Measurements from ENCODE around the gene GSTA4.

The GSTA4 gene

DNA sequence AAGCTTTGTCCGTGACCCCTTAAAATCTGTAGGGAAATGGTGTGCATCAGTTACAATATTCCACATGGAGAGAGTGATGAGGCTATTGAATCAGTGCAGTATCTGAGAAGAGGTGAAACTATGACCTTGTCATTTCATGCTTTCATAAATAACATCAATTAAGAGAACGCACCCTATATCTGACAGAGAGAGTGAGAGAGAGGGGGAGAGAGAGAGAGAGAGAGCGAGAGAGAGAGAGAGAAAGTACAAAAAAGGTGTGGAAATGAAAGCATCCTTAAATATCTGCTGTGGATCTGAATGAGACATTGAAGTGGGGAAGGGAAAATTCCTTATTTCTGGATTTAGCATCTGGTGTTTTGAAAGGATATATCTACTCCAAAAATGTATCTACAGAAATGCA is 12.4 kb downstream of the GSTA4 start (continued):
- no peak for TF ChIP-seq ZNF565 (CRISPR knock-in tag; conservative IDR thresholded peaks at IDR 0.05; ENCODE audit: low read depth)
- TF ChIP-seq, protein P1, sequence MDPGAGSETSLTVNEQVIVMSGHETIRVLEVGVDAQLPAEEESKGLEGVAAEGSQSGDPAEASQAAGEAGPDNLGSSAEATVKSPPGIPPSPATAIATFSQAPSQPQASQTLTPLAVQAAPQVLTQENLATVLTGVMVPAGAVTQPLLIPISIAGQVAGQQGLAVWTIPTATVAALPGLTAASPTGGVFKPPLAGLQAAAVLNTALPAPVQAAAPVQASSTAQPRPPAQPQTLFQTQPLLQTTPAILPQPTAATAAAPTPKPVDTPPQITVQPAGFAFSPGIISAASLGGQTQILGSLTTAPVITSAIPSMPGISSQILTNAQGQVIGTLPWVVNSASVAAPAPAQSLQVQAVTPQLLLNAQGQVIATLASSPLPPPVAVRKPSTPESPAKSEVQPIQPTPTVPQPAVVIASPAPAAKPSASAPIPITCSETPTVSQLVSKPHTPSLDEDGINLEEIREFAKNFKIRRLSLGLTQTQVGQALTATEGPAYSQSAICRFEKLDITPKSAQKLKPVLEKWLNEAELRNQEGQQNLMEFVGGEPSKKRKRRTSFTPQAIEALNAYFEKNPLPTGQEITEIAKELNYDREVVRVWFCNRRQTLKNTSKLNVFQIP (CRISPR knock-in tag; IDR thresholded peaks at IDR 0.05; ENCODE audit: borderline replicate concordance, low read depth), result no peak

DNA sequence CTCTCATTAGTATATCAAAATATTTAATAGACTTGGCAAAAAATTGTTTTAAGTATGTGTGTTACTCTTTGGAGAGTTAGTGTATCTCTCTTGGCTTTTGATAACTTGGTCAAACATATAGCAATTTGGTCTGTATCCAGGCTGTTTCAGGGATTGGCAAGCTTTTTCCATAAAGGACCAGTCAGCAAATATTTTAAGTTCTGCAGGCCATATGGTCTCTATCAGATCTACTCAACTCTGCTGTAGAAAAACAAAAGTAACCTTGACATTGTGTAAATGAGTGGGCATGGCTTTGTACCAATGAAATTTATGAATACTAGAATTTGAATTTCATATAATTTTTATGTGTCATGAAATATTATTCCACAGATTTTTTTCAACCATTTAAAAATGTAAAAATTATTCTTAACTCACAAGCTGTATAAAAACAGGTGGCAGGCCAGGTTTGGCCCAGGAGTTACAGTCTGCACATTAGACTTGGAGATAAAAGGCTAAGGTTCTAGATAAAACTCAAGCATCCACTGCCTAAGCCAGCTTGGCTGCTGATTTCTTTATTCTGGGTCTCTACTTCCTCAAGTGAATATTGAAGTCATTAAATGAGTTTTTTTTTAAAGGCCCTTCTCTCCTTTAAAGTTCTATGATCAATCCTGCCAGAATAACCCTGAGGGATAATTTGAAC is 13.7 kb downstream of the GSTA4 start:
- ATAC-seq, result no peak
- TF ChIP-seq CSDC2 (CRISPR knock-in tag; IDR thresholded peaks at IDR 0.05) (no peak), SNAI2 (CRISPR knock-in tag; IDR thresholded peaks at IDR 0.05) (no peak), ARNTL (CRISPR knock-in tag; IDR thresholded peaks at IDR 0.05; ENCODE audit: borderline replicate concordance, low read depth) (no peak), ESRRG (CRISPR knock-in tag; IDR thresholded peaks at IDR 0.05) (no peak), ZNF8 (CRISPR knock-in tag; IDR thresholded peaks at IDR 0.05) (no peak), ZFP30 (CRISPR knock-in tag; IDR thresholded peaks at IDR 0.05) (no peak), TCF4 (CRISPR knock-in tag; IDR thresholded peaks at IDR 0.05; ENCODE audit: borderline replicate concordance) (no peak), TOX (CRISPR knock-in tag; IDR thresholded peaks at IDR 0.05; ENCODE audit: borderline replicate concordance) (no peak), ZC3H10 (CRISPR knock-in tag; IDR thresholded peaks at IDR 0.05) (no peak), ZFP3 (CRISPR knock-in tag; IDR thresholded peaks at IDR 0.05) (no peak), ISL1 (CRISPR knock-in tag; IDR thresholded peaks at IDR 0.05) (no peak)
- TF ChIP-seq, protein P2, sequence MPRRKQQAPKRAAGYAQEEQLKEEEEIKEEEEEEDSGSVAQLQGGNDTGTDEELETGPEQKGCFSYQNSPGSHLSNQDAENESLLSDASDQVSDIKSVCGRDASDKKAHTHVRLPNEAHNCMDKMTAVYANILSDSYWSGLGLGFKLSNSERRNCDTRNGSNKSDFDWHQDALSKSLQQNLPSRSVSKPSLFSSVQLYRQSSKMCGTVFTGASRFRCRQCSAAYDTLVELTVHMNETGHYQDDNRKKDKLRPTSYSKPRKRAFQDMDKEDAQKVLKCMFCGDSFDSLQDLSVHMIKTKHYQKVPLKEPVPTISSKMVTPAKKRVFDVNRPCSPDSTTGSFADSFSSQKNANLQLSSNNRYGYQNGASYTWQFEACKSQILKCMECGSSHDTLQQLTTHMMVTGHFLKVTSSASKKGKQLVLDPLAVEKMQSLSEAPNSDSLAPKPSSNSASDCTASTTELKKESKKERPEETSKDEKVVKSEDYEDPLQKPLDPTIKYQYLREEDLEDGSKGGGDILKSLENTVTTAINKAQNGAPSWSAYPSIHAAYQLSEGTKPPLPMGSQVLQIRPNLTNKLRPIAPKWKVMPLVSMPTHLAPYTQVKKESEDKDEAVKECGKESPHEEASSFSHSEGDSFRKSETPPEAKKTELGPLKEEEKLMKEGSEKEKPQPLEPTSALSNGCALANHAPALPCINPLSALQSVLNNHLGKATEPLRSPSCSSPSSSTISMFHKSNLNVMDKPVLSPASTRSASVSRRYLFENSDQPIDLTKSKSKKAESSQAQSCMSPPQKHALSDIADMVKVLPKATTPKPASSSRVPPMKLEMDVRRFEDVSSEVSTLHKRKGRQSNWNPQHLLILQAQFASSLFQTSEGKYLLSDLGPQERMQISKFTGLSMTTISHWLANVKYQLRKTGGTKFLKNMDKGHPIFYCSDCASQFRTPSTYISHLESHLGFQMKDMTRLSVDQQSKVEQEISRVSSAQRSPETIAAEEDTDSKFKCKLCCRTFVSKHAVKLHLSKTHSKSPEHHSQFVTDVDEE (CRISPR knock-in tag; IDR thresholded peaks at IDR 0.05), result no peak
- TF ChIP-seq, protein P3, sequence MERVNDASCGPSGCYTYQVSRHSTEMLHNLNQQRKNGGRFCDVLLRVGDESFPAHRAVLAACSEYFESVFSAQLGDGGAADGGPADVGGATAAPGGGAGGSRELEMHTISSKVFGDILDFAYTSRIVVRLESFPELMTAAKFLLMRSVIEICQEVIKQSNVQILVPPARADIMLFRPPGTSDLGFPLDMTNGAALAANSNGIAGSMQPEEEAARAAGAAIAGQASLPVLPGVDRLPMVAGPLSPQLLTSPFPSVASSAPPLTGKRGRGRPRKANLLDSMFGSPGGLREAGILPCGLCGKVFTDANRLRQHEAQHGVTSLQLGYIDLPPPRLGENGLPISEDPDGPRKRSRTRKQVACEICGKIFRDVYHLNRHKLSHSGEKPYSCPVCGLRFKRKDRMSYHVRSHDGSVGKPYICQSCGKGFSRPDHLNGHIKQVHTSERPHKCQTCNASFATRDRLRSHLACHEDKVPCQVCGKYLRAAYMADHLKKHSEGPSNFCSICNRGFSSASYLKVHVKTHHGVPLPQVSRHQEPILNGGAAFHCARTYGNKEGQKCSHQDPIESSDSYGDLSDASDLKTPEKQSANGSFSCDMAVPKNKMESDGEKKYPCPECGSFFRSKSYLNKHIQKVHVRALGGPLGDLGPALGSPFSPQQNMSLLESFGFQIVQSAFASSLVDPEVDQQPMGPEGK (CRISPR knock-in tag; IDR thresholded peaks at IDR 0.05; ENCODE audit: borderline replicate concordance), result no peak
- TF ChIP-seq, protein P4, sequence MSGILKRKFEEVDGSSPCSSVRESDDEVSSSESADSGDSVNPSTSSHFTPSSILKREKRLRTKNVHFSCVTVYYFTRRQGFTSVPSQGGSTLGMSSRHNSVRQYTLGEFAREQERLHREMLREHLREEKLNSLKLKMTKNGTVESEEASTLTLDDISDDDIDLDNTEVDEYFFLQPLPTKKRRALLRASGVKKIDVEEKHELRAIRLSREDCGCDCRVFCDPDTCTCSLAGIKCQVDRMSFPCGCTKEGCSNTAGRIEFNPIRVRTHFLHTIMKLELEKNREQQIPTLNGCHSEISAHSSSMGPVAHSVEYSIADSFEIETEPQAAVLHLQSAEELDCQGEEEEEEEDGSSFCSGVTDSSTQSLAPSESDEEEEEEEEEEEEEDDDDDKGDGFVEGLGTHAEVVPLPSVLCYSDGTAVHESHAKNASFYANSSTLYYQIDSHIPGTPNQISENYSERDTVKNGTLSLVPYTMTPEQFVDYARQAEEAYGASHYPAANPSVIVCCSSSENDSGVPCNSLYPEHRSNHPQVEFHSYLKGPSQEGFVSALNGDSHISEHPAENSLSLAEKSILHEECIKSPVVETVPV (CRISPR knock-in tag; IDR thresholded peaks at IDR 0.05), result no peak
- TF ChIP-seq, protein P5, sequence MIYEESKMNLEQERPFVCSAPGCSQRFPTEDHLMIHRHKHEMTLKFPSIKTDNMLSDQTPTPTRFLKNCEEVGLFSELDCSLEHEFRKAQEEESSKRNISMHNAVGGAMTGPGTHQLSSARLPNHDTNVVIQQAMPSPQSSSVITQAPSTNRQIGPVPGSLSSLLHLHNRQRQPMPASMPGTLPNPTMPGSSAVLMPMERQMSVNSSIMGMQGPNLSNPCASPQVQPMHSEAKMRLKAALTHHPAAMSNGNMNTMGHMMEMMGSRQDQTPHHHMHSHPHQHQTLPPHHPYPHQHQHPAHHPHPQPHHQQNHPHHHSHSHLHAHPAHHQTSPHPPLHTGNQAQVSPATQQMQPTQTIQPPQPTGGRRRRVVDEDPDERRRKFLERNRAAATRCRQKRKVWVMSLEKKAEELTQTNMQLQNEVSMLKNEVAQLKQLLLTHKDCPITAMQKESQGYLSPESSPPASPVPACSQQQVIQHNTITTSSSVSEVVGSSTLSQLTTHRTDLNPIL (CRISPR knock-in tag; IDR thresholded peaks at IDR 0.05; ENCODE audit: low read depth), result no peak
- TF ChIP-seq, protein P1 (CRISPR knock-in tag; IDR thresholded peaks at IDR 0.05; ENCODE audit: borderline replicate concordance, low read depth), result no peak

DNA sequence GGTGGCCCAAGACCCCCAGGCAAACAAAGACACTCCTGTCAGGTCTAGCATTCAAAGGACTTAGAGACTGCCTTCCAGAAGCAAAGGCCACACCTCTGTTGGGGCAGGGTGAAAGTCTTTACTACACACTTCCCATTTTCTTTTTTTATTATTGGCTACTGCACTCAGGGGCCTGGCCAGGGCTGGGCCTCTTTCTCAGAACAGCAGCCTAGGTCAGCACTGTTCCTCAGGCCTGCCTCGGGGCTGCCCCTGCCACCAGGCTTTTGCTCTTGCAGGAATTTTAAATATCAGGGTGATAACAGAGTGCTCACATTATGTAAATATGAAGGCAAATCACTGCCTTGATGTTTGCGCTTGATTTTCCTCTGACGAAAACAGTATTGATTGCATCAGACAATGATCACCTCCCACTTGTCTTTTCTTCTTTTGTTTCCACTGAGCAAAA is 18.5 kb downstream of the GSTA4 start:
- ATAC-seq, result no peak
- no peak for TF ChIP-seq RARB (CRISPR knock-in tag; IDR thresholded peaks at IDR 0.05)
- TF ChIP-seq, protein P4 (CRISPR knock-in tag; IDR thresholded peaks at IDR 0.05), result no peak
- TF ChIP-seq ESRRG (CRISPR knock-in tag; IDR thresholded peaks at IDR 0.05), result no peak
- TF ChIP-seq ZNF8 (CRISPR knock-in tag; IDR thresholded peaks at IDR 0.05), result no peak
- no peak for TF ChIP-seq OSR1 (CRISPR knock-in tag; IDR thresholded peaks at IDR 0.05)
- TF ChIP-seq, protein P2 (CRISPR knock-in tag; IDR thresholded peaks at IDR 0.05), result no peak
- TF ChIP-seq, protein P3 (CRISPR knock-in tag; IDR thresholded peaks at IDR 0.05; ENCODE audit: borderline replicate concordance), result no peak
- TF ChIP-seq ZFP30 (CRISPR knock-in tag; IDR thresholded peaks at IDR 0.05), result no peak

All from SK-N-SH treated with all-trans-retinoic acid at 6 μM for 48 hours (cell line).